Activated CD4-positive, alpha-beta T cell treated with anti-CD3 and anti-CD28 coated beads for 24 hours (primary cell): ENCODE data around the gene KRT15.

Experiments used
- DNase-seq, 2 donors: peaks; one replicate each; pipeline ENCODE4 v3.0.0-alpha.2; 2020; ENCODE audit warnings: low read depth in 2 of 2

KRT15 gene

DNA sequence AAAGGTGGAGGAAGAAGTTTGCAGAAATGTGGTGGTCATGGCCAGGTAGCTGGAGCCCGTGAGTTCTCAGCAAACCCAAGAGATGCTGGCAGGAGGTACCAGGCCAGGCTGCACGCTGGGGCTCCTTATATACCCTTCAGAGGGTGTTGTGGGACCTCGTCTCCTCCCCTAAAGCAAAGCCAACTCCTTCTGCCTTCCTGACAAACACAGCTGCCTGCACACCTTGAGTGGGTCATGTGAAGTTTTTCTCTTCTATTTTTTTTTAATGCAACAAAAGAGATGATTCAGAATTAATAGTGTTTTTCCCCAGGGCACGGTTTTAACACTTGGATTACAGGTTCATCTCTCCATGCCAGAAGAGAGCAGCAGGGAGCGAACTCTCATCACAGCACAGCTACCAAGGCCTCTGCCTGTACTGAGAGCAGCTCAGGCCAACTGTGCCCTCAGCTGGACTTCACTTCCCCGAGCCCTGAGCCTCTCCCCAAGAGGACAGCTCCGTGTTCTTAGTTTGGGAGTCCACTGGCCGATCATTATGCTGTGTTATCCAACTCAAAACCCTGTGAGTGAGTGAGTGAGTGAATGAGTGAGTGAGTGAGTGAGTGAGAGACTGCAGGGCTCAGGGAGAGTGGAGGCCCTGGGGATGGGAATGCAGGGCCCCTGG is at the start of gene KRT15:
KRT15 (minus strand) TSS at position 102 of the 661 bp plus-strand sequence; CDS start at position 39, 63 bp downstream.
- no peak for DNase-seq

DNA sequence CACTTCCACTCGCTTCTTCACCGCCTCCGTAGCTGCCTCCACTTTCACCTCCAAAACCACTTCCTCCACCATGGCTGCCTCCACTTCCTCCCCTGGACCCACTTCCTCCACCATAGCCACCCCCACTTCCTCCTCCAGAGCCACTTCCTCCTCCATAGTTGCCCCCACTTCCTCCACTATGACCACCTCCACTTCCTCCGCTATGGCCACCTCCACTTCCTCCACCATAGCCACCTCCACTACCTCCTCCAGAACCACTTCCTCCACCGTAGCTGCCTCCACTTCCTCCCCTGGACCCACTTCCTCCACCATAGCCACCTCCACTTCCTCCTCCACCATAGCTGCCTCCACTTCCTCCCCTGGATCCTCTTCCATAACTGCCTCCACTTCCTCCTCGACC is 48.6 kb upstream of the KRT15 start:
- no peak for DNase-seq

GRCh38 chr17:41565338-41565737 is 46.6 kb upstream of the KRT15 start:
- DNase-seq: no peak

DNA sequence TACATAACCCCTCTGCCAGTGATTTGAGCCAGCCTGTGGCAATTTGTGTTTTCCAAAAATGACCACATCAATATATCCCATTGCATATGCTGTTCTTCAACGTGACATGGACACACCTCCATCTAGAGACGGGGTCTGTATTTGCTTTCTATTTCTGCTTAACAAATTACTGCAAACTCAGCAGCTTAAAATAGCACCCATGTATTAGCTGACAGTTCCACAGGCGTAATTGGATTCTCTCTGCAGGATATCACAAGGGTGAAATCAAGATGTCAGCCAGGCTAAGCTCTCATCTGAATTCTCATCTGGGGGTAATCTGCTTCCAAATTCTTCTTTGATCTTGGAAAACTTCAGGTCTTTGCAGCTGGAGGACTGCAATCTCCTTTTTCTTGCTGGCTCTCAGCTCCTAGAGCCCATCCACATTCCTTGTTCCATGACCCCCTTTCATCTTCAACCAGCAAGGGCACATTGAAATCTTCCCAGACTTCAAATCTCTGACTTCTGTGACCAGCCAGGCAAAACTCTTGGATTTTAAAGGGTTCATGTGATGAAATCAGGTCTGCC is 45.0 kb upstream of the KRT15 start:
- DNase-seq: no peak

DNA sequence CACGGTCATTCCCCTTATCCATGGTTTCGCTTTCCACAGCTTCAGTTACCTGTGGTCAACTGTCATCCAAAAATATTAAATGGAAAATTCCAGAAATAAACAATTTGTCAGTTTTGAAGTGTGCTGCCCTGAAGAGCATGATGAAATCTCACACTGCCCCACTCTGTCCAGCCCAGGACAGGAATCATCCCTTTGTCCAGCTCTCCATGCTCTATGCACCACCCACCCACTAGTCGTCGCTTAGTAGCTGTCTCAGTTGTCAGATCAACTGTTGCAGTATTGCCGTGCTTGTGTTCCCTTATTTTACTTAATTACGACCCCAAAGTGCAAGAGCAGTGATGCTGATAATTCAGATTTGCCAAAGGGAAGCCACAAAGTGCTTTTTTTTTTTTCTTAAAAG is 42.9 kb upstream of the KRT15 start:
- no peak for DNase-seq

DNA sequence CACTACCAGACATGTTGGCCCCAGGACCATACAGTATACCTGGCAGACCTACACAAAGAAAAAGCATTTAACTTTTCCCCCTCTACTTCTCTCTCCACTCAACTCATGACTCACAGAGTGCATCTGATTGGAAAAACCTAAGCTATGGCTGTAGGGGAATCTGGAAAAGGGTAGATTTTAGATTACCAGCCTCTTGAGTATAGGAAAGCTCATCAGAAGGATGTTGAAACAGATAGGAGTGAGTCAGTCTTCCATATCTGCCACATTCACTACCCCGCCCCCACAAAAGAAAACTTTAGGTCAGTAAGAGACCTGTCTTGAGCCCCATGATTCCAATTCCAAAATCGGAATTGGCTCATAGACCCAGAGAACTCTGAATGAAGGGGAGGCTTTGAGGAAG is 40.9 kb upstream of the KRT15 start:
- DNase-seq: no peak

DNA sequence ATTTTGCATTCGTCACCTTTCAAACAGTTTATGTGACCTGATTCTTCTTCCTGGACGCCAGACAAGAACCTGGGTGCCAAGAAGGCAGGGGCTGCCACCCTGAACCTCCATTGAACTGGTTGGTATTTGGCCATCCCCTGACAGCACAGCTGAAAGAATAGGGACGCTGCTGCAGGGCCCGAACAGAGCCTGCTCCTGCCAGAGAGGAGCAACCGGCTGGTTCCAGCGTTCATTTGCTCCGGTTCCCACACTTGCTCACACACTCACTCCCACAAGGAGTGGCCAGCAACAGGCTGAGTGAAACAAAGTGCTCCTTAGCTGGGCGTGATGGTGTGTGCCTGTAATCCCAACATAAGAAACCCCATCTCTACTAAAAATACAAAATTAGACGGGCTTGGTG is 38.2 kb upstream of the KRT15 start:
- DNase-seq: no peak

- DNase-seq: no peak
Measured at GRCh38 chr17:41556306-41556705, 37.6 kb upstream of the KRT15 start.

DNA sequence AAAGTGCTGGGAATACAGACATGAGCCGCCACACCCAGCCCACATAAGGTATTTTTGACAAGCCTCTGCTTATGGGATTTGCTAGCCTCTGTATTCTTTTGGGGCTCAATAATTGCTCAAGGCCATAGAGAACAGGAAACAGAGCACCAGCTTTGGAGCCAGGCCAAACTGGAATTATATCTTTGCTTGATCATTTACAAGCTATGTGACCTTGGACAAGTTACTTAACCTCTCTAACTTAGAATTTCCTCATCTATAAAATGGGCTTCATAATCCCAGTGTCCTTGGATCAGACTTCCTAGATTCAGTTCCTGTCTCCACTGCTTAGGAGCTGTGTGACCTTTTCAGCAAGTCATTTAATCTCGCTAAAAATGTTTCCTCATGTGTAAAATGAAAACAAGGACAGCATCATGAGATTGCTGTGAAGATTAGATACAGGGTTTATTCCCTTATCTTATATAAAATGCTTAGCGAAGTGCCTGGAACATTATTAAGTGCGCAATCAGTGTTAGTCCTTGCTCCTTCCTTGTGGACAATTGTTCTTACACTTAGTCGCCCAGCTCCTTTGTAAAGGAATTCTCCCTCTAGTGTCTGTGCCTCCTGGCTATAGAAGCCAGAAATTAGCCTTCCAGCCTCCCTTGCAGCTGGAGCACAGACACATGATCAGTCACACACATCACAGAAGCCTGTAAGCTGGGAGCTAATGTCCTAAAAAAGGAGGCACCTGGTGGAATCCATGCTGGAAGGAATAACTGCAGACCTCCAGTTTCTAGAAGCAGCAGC is 36.6 kb upstream of the KRT15 start:
- no peak for DNase-seq

- DNase-seq: no peak
Measured at GRCh38 chr17:41553987-41554680, 35.4 kb upstream of the KRT15 start.

DNA sequence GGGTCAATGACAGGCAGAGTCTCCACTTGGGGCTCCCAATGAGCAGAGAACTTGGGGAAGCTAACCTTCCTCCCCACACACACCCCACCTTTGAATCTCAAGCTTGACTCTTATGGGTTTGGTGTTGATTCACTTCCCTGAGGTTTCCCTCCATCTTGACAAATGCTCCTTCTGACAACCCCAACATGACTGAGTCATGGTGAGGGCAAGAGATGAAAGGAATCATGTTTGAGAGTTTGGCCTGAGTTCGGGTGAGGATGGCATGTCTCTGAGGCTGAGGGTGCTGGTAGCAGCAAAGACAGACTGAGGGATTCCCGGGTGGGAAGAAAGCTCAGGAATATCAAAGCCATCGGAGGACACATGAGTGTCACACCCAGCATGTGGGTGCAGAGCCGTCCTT is 34.5 kb upstream of the KRT15 start:
- DNase-seq: no peak

GRCh38 chr17:41552455-41552854 is 33.8 kb upstream of the KRT15 start:
- no peak for DNase-seq

DNA sequence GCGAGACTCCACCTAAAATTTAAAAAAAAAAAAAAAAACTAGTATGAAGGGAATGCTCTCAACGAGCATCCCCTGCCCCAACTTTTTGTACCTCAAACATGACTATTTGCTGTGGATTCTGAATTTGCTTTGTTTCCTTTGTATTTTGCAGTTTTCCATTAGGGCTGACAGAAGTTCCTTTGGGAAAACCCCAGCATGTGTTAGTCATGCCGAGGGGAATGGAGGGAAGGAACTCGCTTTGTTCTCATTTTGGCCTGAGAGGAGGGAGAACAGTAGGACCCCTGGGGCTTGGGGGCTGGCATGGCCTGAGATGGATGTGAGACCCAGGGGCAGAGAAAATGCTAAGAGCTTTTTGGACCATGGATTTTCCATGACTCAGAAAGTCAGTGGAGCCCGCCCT is 32.7 kb upstream of the KRT15 start:
- no peak for DNase-seq

GRCh38 chr17:41549596-41550039 is 30.9 kb upstream of the KRT15 start:
- no peak for DNase-seq

GRCh38 chr17:41548844-41549595 is 30.3 kb upstream of the KRT15 start:
- DNase-seq: peak; percentile 67 to 81

GRCh38 chr17:41547921-41548843 is 29.5 kb upstream of the KRT15 start:
- peak; percentile 42 to 65 for DNase-seq

- DNase-seq: no peak
Measured at GRCh38 chr17:41547378-41547841, 28.7 kb upstream of the KRT15 start.

- DNase-seq: no peak
Measured at GRCh38 chr17:41546819-41547218, 28.1 kb upstream of the KRT15 start.

- no peak for DNase-seq
Measured at GRCh38 chr17:41545829-41546410, 27.2 kb upstream of the KRT15 start.

DNA sequence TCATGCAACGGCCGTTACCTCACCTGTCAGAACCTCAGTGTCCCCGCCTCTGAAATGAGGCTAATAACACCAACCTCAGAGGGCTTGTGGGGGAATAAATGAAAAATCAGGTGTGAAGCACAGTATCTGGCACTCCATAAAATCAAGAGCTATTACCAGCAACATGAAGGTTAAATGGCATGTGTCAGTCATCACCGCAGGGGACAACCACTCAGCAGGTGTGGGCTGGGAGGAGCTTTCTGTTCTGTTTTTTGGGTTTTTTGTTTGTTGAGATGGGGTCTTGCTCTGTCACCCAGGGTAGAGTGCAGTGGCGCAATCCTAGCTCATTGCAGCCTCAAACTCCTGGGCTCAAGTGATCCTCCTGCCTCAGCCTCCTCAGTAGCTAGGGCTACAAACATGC is 26.2 kb upstream of the KRT15 start:
- no peak for DNase-seq
